ENCODE data around the gene CD79B. TPM values are rescaled to one million over a fixed set of nuclear protein-coding genes. Genes with fewer than 3 reads are reported as not detected.
A peak's percentile ranks its signal among the peaks of the same experiment; 100 is the strongest.

CD79B gene
- total and polyA plus RNA-seq, 2 of the 13 experiments (the other 11 are each of a cell fraction or from before 2014, with no cell fraction given), result not detected

DNA sequence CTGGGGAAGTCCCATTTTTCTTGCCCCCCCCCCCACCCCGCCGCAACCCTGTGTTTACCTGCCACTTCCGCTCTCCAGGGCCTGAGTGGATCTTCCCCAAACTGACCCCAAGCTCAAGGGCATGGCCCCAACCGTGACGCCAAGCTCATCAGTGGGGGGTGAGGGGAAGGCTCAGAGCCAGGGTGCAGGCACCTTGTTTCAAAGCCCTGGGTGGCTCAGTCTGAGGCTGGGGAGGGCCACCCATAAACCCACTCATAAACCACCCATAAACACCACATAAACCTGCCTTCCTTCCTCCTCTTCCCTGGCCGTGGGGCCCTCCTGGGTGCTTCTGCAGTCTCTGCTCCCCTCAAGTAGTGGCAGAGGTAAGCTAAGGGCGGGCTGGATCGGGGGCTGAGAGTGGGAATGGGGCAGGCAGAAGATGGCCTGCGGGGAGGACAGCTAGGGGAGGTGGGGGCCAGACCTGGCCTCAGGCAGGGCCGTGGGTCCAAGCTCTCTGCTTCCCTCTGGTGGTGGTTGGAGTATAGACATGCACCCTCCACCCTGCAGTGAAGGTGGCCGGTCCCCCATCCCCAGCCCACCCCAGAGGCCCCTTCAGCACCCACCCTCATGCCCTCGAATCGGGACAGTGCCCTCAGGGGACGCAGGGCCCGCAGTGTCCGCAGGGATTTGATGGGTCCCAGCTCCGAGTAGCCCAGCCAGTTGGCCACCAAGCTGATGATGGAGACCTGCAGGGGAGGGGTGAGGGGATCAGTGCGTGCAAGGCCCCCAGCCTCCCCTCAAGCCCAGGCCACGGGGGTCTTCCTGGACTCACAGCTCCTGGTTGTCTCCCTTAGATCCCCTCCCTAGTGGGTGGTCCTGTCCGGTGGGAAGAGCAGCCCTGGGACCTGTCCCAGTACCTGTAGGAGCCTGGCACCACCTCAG is 14.6 kb upstream of the CD79B start (continued):
- TF ChIP-seq RERE (CRISPR knock-in tag; IDR thresholded peaks at IDR 0.05; ENCODE audit: low read depth), result no peak
- TF ChIP-seq SOX5 (CRISPR knock-in tag; IDR thresholded peaks at IDR 0.05; ENCODE audit: borderline replicate concordance), result no peak
- TF ChIP-seq CBX5 (CRISPR knock-in tag; IDR thresholded peaks at IDR 0.05; ENCODE audit: borderline replicate concordance), result no peak
- TF ChIP-seq, protein P1, sequence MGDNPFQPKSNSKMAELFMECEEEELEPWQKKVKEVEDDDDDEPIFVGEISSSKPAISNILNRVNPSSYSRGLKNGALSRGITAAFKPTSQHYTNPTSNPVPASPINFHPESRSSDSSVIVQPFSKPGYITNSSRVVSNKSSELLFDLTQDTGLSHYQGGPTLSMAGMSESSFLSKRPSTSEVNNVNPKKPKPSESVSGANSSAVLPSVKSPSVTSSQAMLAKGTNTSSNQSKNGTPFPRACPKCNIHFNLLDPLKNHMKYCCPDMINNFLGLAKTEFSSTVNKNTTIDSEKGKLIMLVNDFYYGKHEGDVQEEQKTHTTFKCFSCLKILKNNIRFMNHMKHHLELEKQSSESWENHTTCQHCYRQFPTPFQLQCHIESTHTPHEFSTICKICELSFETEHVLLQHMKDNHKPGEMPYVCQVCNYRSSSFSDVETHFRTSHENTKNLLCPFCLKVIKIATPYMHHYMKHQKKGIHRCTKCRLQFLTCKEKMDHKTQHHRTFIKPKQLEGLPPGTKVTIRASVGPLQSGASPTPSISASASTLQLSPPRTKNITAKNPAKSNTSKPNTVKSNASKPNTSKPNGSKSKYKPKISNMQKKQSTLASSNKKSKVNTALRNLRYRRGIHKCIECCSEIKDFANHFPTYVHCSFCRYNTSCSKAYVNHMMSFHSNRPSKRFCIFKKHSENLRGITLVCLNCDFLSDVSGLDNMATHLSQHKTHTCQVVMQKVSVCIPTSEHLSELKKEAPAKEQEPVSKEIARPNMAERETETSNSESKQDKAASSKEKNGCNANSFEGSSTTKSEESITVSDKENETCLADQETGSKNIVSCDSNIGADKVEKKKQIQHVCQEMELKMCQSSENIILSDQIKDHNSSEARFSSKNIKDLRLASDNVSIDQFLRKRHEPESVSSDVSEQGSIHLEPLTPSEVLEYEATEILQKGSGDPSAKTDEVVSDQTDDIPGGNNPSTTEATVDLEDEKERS (CRISPR knock-in tag; IDR thresholded peaks at IDR 0.05), result 0 out of 2 replicates have a peak, but pooled peaks have one; percentile 71
- TF ChIP-seq HOXA9 (CRISPR knock-in tag; IDR thresholded peaks at IDR 0.05; ENCODE audit: borderline replicate concordance), result no peak
- TF ChIP-seq, protein P2, sequence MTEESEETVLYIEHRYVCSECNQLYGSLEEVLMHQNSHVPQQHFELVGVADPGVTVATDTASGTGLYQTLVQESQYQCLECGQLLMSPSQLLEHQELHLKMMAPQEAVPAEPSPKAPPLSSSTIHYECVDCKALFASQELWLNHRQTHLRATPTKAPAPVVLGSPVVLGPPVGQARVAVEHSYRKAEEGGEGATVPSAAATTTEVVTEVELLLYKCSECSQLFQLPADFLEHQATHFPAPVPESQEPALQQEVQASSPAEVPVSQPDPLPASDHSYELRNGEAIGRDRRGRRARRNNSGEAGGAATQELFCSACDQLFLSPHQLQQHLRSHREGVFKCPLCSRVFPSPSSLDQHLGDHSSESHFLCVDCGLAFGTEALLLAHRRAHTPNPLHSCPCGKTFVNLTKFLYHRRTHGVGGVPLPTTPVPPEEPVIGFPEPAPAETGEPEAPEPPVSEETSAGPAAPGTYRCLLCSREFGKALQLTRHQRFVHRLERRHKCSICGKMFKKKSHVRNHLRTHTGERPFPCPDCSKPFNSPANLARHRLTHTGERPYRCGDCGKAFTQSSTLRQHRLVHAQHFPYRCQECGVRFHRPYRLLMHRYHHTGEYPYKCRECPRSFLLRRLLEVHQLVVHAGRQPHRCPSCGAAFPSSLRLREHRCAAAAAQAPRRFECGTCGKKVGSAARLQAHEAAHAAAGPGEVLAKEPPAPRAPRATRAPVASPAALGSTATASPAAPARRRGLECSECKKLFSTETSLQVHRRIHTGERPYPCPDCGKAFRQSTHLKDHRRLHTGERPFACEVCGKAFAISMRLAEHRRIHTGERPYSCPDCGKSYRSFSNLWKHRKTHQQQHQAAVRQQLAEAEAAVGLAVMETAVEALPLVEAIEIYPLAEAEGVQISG (CRISPR knock-in tag; IDR thresholded peaks at IDR 0.05), result peak; percentile 54; the same call in 1 of the 2 replicates
- TF ChIP-seq AGO2 (optimal IDR thresholded peaks at IDR 0.05; ENCODE audit: low read depth, low read length), result no peak
- no peak for TF ChIP-seq SIX1 (CRISPR knock-in tag; IDR thresholded peaks at IDR 0.05; ENCODE audit: borderline replicate concordance)
- TF ChIP-seq PTBP1 (IDR thresholded peaks at IDR 0.05; ENCODE audit: low read depth, low read length, poor library complexity, severe bottlenecking), result no peak
- TF ChIP-seq MLLT10 (CRISPR knock-in tag; IDR thresholded peaks at IDR 0.05), result no peak
- TF ChIP-seq ZNF644 (CRISPR knock-in tag; IDR thresholded peaks at IDR 0.05; ENCODE audit: low read depth), result no peak
- no peak for TF ChIP-seq REXO4 (CRISPR knock-in tag; IDR thresholded peaks at IDR 0.05; ENCODE audit: borderline replicate concordance)
- TF ChIP-seq, protein P3, sequence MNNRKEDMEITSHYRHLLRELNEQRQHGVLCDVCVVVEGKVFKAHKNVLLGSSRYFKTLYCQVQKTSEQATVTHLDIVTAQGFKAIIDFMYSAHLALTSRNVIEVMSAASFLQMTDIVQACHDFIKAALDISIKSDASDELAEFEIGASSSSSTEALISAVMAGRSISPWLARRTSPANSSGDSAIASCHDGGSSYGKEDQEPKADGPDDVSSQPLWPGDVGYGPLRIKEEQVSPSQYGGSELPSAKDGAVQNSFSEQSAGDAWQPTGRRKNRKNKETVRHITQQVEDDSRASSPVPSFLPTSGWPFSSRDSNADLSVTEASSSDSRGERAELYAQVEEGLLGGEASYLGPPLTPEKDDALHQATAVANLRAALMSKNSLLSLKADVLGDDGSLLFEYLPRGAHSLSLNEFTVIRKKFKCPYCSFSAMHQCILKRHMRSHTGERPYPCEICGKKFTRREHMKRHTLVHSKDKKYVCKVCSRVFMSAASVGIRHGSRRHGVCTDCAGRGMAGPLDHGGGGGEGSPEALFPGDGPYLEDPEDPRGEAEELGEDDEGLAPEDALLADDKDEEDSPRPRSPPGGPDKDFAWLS (CRISPR knock-in tag; IDR thresholded peaks at IDR 0.05; ENCODE audit: borderline replicate concordance), result 0 out of 2 replicates have a peak, but pooled peaks have one; percentile 48
- TF ChIP-seq AKAP8 (CRISPR knock-in tag; IDR thresholded peaks at IDR 0.05), result 0 out of 2 replicates have a peak, but pooled peaks have one; percentile 60
